Smooth muscle cell (in vitro differentiated cells): ENCODE data around the gene AQP5. TPM values are rescaled to one million over a fixed set of nuclear protein-coding genes. Genes with fewer than 3 reads are reported as not detected.

ENCODE experiments used
- DNase-seq: peaks from one replicate; lab custom pipeline; 2025; ENCODE audit not compliant: unreplicated experiment; lab: John Stamatoyannopoulos, UW
- H2AFZ ChIP-seq: fragments of 200-600 bp; sonication (generic); 2 replicates; pipeline ENCODE4 v1.6.0; 2016; ENCODE audit warnings: antibody characterized with exemption, low read depth, mild to moderate bottlenecking
- H3F3A ChIP-seq: fragments of 200-600 bp; sonication (generic); 2 replicates; pipeline ENCODE4 v1.6.0; 2017; ENCODE audit warnings: antibody characterized with exemption, low read depth
- H3K27ac ChIP-seq: fragments of 200-600 bp; sonication (generic); 2 replicates; pipeline ENCODE4 v1.5.1; 2016; ENCODE audit warnings: low read depth, mild to moderate bottlenecking
- H3K27me3 ChIP-seq: fragments of 200-600 bp; sonication (generic); 2 replicates; pipeline ENCODE4 v1.6.1; 2016; ENCODE audit warnings: low read depth, mild to moderate bottlenecking
- H3K36me3 ChIP-seq: fragments of 200-600 bp; sonication (generic); 2 replicates; pipeline ENCODE4 v1.5.1; 2016; ENCODE audit warnings: low read depth
- H3K4me1 ChIP-seq: fragments of 200-600 bp; sonication (generic); 2 replicates; pipeline ENCODE4 v1.5.1; 2016; ENCODE audit warnings: low read depth
- H3K4me2 ChIP-seq: fragments of 200-600 bp; sonication (generic); 2 replicates; pipeline ENCODE4 v1.6.0; 2016; ENCODE audit warnings: mild to moderate bottlenecking
- H3K4me3 ChIP-seq: fragments of 200-600 bp; sonication (generic); 2 replicates; pipeline ENCODE4 v1.5.1; 2016; ENCODE audit warnings: mild to moderate bottlenecking
- H3K79me2 ChIP-seq: fragments of 200-600 bp; sonication (generic); 2 replicates; pipeline ENCODE4 v1.6.0; 2016; ENCODE audit warnings: low read depth, mild to moderate bottlenecking
- H3K9ac ChIP-seq: fragments of 200-600 bp; sonication (generic); 2 replicates; pipeline ENCODE4 v1.6.0; 2016; ENCODE audit warnings: low read depth
- H3K9me3 ChIP-seq: fragments of 200-600 bp; sonication (generic); replicated peaks from 2 replicates; pipeline ENCODE4 v1.5.1; 2016; ENCODE audit warnings: low read depth
- H4K20me1 ChIP-seq: fragments of 200-600 bp; sonication (generic); 2 replicates; pipeline ENCODE4 v1.6.0; 2016; ENCODE audit warnings: low read depth
- WGBS: methylation state at CpG from one replicate; pipeline ENCODE4 v1.1.7; 2016; ENCODE audit warnings: low lambda C conversion rate; 5-methylcytosine and 5-hydroxymethylcytosine counted together
- polyA plus RNA-seq: library from polyadenylated mRNA; unstranded; fragments of >200 nt; fragmentation: Nextera tagmentation; extraction: Ambion mirVana; gene quantifications from 2 replicates; pipeline ENCODE4 v1.2.1, GENCODE V29; 2016
- total RNA-seq: library from RNA; depleted of rRNA; stranded (reverse); fragments of >200 nt; gene quantifications from 2 replicates; pipeline ENCODE4 v1.2.3, GENCODE V29; 2014
- TF ChIP-seq, protein P1 (sequence below): fragments of 200-600 bp; sonication (generic); IDR thresholded peaks from 2 replicates; pipeline ENCODE4 v1.5.1; 2017; ENCODE audit warnings: borderline replicate concordance, mild to moderate bottlenecking, antibody characterized with exemption; ENCODE audit not compliant: insufficient read depth, poor library complexity, severe bottlenecking

Gene AQP5
- total and polyA plus RNA-seq, 2 experiments from 2014 or later, result not detected

DNA sequence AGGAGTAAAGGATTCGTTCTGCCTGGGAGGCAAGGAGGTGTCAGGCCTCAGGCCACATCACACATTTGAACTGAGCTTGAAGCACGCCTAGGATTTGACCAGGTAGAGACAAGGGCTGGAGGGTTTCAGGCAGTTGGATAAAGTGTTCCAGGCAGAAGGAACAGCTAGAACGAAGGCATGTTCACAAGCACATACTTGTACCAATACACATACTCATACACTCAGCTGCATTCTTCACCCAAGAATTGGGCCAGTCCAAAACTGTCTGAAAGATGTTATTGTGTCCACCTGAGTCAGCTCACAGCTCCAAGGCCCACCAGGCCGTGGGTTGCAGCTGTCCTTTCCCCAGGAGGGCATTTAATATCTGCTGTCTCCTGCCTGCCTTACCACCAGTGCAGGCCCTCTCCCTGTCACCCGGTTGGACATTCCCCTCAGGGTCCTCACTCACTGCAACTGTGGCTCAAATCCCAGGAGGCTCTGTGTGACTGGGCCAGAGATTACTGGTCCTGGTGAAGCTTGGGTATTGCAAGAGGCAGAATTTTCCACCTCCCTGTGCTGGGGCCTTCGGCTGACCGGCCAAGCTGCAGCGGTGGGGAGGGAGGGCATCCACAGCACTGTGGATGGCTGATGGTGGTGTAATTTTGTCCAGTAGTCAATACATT is 23.9 kb upstream of the AQP5 start:
- H3K79me2 ChIP-seq, result no peaks in the 10 kb centered on the region
- no peak overlapping the region for H3K4me2 ChIP-seq
- TF ChIP-seq, protein P1, sequence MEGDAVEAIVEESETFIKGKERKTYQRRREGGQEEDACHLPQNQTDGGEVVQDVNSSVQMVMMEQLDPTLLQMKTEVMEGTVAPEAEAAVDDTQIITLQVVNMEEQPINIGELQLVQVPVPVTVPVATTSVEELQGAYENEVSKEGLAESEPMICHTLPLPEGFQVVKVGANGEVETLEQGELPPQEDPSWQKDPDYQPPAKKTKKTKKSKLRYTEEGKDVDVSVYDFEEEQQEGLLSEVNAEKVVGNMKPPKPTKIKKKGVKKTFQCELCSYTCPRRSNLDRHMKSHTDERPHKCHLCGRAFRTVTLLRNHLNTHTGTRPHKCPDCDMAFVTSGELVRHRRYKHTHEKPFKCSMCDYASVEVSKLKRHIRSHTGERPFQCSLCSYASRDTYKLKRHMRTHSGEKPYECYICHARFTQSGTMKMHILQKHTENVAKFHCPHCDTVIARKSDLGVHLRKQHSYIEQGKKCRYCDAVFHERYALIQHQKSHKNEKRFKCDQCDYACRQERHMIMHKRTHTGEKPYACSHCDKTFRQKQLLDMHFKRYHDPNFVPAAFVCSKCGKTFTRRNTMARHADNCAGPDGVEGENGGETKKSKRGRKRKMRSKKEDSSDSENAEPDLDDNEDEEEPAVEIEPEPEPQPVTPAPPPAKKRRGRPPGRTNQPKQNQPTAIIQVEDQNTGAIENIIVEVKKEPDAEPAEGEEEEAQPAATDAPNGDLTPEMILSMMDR, result no peak
- H3K9ac ChIP-seq, result no peak overlapping the region
- H2AFZ ChIP-seq, result no peak overlapping the region
- H3F3A ChIP-seq, result no peaks in the 10 kb centered on the region
- H3K4me1 ChIP-seq, result no peaks in the 10 kb centered on the region
- H3K36me3 ChIP-seq, result no peaks in the 10 kb centered on the region
- no peaks in the 10 kb centered on the region for H3K27me3 ChIP-seq
- WGBS, result 70% methylated on average over 8 of the region's 8 CpGs
- H3K27ac ChIP-seq, result no peak overlapping the region
- DNase-seq, result no peak
- H4K20me1 ChIP-seq, result no peaks in the 10 kb centered on the region
- no peak overlapping the region for H3K4me3 ChIP-seq
- no peaks in the 10 kb centered on the region for H3K9me3 ChIP-seq

DNA sequence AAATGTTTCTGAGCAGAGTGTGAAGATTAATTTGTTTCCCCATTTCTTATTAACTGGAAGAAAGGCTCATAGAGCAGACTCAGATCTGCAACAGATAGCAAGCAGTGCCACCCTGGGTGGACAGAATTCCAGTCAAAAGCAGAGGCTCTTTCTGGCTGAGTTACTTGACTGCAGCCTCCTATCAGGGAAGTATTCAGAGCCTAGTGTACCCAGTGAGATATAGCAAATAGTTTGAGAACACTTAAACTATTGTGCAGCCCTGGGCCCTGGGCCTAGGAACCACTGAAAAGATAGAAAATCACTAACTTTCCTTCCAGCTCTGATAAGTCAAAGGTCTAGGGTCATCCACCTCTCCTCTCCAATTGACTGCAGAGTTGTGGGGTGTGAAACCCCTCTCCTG is 22.4 kb upstream of the AQP5 start:
- Histone ChIP-seq H3K4me3 (no peak overlapping the region), H2AFZ (no peak overlapping the region), H3K27ac (no peak overlapping the region), H3K9me3 (no peaks in the 10 kb centered on the region), H3K36me3 (no peaks in the 10 kb centered on the region), H3K4me2 (no peak overlapping the region), H3K27me3 (no peaks in the 10 kb centered on the region), H4K20me1 (no peaks in the 10 kb centered on the region), H3F3A (no peaks in the 10 kb centered on the region), H3K79me2 (no peaks in the 10 kb centered on the region), H3K9ac (no peak overlapping the region), H3K4me1 (no peaks in the 10 kb centered on the region)
- DNase-seq, result no peak
- TF ChIP-seq, protein P1, result no peak

DNA sequence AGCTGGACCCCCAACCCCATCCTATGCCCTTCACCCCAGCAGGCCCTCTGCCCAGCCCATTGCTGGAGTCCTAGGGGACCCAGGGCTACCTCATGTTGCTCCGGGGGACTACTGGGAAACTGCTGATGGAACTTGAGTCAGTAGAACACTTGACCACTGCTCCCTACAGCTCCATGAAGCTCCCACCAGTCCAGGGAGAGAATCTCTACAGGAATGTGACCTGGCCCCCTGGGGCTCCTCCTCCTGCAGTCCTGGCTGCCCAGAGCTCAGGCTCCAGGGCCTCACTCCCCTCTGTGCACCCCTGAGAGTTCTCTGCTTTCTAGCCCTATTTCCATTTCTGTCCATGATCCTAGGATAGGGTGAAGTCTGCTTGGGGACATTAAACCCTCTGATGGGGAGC is 22.0 kb upstream of the AQP5 start:
- Histone ChIP-seq H3K9ac (no peak overlapping the region), H3K79me2 (no peaks in the 10 kb centered on the region), H2AFZ (no peak overlapping the region), H3K4me2 (no peak overlapping the region), H3K4me1 (no peaks in the 10 kb centered on the region), H4K20me1 (no peaks in the 10 kb centered on the region), H3K9me3 (no peaks in the 10 kb centered on the region), H3F3A (no peaks in the 10 kb centered on the region), H3K36me3 (no peaks in the 10 kb centered on the region), H3K4me3 (no peak overlapping the region), H3K27me3 (no peaks in the 10 kb centered on the region), H3K27ac (no peak overlapping the region)
- WGBS, result 100% methylated on average over 1 of the region's 1 CpG
- TF ChIP-seq, protein P1, result no peak
- DNase-seq, result no peak
